VCaP (cell line): Measurements from ENCODE around the gene SHC4.
"Not testable (repeated sequence)": the region's sequence is repeated elsewhere in the genome, so short reads cannot be mapped to it uniquely, and the experiment has no call there.

Source experiments
- H3K27ac ChIP-seq: fragments of 450-650 bp; 2 replicates; pipeline ENCODE4 v1.5.1; 2017
- TF ChIP-seq, protein P1 (sequence below): fragments of 450-650 bp; conservative IDR thresholded peaks from 2 replicates; pipeline ENCODE4 v1.5.1; 2017; ENCODE audit warnings: mild to moderate bottlenecking, moderate library complexity

SHC4 gene

DNA sequence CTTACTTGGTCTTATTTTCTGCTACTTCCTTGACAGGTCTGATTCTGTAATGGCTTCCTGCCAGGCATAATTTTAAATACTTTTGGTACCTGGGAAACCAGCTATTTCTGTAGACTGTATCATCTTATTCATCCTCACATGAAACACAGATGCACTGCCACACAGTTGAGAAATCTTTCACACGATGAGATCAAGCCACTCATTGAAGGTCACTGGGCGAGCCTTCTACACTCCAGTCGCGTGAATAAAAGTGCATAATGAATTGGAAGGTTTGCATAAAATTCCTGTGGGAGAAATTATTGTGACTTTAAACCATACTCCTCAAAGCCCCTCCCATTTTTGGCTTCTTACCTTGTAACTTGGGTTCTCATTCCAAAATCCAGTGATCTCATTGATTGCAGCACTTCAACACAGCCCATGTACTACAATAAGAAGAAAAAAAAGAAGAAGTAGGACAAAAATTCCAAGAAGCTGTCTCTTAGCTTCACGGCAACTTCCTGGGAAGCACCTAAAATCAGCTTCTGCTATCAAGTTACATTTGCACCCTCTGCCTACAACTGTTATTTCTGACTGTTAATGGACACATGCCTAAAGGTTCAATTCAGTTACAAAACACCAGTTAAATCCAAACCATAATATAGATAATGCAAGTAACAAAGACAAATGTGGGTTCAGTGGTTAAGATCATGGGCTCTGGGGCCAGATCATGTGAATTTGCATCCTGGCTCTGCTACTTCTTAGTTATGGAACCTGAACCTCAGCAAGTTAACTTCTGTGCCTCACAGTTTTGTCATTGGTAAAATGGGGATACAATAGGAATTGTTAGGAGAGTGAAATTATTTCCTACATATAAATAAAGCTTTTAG, 39.0 kb downstream of the SHC4 start:
- H3K27ac ChIP-seq: no peak overlapping the region
- TF ChIP-seq, protein P1, sequence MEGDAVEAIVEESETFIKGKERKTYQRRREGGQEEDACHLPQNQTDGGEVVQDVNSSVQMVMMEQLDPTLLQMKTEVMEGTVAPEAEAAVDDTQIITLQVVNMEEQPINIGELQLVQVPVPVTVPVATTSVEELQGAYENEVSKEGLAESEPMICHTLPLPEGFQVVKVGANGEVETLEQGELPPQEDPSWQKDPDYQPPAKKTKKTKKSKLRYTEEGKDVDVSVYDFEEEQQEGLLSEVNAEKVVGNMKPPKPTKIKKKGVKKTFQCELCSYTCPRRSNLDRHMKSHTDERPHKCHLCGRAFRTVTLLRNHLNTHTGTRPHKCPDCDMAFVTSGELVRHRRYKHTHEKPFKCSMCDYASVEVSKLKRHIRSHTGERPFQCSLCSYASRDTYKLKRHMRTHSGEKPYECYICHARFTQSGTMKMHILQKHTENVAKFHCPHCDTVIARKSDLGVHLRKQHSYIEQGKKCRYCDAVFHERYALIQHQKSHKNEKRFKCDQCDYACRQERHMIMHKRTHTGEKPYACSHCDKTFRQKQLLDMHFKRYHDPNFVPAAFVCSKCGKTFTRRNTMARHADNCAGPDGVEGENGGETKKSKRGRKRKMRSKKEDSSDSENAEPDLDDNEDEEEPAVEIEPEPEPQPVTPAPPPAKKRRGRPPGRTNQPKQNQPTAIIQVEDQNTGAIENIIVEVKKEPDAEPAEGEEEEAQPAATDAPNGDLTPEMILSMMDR: no peak

DNA sequence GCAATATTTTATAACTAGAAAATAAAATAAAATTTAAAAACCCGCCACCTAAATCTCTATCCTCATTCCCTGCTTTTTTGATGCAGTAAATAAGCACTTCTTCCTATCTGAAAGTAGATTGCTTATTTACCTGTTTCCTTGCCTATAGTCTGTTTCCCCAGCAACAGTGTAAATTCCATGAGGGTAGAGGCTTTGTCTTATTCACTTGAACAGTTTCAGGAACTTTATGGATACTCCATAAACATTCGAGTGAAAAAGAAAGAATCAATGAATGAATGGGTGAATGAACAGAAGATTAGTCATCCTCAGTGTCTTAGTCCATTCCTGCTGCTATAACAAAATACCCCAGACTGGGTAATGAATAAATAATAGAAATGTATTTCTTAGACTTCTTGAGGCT, 41.7 kb downstream of the SHC4 start:
- H3K27ac ChIP-seq: no peak overlapping the region
- TF ChIP-seq, protein P1: no peak

DNA sequence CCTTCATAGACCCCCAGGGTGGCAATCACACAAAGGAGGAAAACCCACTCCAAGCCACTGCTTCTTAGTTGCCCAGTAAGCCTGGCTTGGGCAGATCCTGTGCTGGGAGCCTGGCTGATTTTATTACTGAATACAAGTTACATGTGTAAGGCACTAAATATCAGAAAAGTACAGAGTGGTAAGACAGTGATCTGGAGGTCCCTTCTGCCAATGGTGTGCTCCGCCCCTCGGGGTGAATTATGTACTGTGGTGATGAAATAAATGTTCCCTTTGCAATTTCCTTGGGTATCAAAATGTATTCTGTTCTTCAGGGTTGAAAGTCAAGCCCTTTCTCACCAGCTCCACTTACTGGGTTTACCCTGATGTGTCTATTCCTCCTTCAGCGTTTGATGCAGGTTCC, 47.0 kb downstream of the SHC4 start:
- H3K27ac ChIP-seq: no peak overlapping the region
- TF ChIP-seq, protein P1: no peak

DNA sequence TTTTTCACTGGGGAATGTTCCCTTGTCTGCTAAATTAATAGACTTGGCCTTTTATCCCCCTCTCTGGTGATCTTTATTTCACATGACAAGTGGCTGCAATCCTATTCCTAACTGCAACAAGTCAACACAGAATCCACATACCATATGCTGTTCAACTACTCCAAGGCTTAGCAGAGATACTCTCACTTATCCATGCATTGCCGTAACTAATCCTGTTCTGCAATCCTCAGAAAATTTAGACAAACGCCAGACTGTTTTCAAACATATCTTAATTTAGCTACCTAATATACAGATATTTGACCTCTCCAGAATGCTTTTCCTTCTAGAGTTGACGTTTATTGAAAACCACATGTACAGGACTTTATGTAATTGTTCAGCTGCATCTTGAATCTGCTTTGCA, 47.9 kb downstream of the SHC4 start:
- TF ChIP-seq, protein P1: no peak
- no peak overlapping the region for H3K27ac ChIP-seq

DNA sequence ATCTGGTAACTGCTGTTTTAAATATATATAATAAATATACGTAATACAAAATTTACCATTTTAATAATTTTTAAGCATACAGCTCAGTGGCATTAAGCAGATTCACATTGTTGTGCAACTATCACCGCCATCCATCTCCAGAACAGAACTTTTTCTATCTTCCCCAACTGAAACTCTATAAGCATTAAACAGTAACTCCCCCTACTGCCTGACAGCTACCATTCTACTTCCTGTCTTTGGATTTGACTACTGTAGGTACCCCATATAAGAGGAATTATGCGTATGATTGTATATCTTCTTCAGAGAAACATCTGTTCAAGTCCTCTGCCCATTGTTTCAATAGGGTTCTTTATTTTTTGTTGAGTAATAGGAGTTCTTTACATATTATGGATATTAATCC, 49.0 kb downstream of the SHC4 start:
- no peak overlapping the region for H3K27ac ChIP-seq
- TF ChIP-seq, protein P1: no peak

DNA sequence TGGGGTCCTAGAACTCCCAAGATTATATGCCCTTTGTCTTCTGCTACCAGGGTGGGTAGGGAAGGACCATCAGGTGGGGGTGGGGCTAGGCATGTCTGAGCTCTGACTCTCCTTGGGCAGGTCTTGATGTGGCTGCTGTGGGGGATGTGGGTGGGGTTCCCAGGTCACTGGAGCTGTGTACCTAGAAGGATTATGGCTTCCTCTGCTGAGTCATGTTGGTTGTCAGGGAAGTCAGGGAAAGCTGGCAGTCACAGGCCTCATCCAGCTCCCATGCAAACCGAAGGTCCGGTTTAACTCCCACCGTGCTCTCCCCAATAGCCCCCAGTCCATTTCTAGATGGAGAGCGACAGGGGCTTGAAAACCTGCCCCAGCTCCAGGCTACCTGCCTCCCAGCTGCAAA, 50.6 kb downstream of the SHC4 start:
- TF ChIP-seq, protein P1: no peak
- no peak overlapping the region for H3K27ac ChIP-seq

DNA sequence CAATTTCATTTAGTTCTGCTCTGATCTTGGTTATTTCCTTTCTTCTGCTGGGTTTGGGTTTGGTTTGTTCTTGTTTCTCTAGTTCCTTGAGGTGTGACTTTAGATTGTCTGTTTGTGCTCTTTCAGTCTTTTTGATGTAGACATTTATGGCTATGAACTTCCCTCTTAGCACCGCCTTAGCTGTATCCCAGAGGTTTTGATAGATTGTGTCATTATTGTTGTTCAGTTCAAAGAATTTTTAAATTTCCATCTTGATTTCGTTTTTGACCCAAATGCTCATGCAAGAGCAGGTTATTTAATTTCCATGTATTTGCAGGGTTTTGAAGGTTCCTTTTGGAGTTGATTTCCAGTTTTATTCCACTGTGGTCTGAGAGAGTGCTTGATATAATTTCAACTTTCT, 53.2 kb downstream of the SHC4 start:
- H3K27ac ChIP-seq: not testable (repeated sequence)

DNA sequence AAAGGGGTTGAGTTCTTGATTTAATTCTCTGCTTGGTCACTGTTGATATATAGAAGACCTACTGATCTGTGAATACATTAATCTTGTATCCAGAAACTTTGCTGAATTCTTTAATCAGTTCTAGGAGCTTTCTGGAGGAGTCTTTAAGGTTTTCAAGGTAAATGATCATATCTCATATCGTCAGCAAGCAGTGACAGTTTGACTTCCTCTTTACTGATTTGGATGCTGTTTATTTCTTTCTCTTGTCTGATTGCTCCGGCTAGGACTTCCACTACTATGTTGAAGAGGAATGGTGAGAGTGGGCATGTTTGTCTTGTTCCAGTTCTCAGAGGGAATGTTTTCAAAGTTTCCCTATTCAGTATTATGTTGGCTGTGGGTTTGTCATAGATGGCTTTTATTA, 54.4 kb downstream of the SHC4 start:
- peak overlapping the region; percentile 55 for H3K27ac ChIP-seq
